Hepatocyte (in vitro differentiated cells): ENCODE results near the gene MAPK14. TPM values are rescaled to one million over a fixed set of nuclear protein-coding genes. Genes with fewer than 3 reads are reported as not detected.

ENCODE experiments used
- DNase-seq: peaks from one replicate; pipeline ENCODE4 v3.0.0-alpha.2; 2016; ENCODE audit warnings: low spot score
- H2AFZ ChIP-seq: fragments of 200-600 bp; sonication (generic); 2 replicates; pipeline ENCODE4 v1.6.0; 2016; ENCODE audit warnings: antibody characterized with exemption, mild to moderate bottlenecking
- H3K27ac ChIP-seq: fragments of 200-600 bp; sonication (generic); 2 replicates; pipeline ENCODE4 v1.5.1; 2016; ENCODE audit warnings: mild to moderate bottlenecking
- H3K27me3 ChIP-seq: fragments of 200-600 bp; sonication (generic); 2 replicates; pipeline ENCODE4 v1.6.1; 2016
- H3K36me3 ChIP-seq: fragments of 200-600 bp; sonication (generic); replicated peaks from 2 replicates; pipeline ENCODE4 v1.5.1; 2016; ENCODE audit warnings: low read depth; ENCODE audit not compliant: insufficient read depth
- H3K4me1 ChIP-seq: fragments of 200-600 bp; sonication (generic); 2 replicates; pipeline ENCODE4 v1.5.1; 2016; ENCODE audit warnings: mild to moderate bottlenecking, moderate library complexity; ENCODE audit not compliant: insufficient read depth
- H3K4me2 ChIP-seq: fragments of 200-600 bp; sonication (generic); 2 replicates; pipeline ENCODE4 v1.6.0; 2016
- H3K4me3 ChIP-seq: fragments of 200-600 bp; sonication (generic); 2 replicates; pipeline ENCODE4 v1.5.1; 2016; ENCODE audit warnings: mild to moderate bottlenecking
- H3K79me2 ChIP-seq: fragments of 200-600 bp; sonication (generic); 2 replicates; pipeline ENCODE4 v1.6.0; 2017; ENCODE audit warnings: mild to moderate bottlenecking
- H3K9me2 ChIP-seq: fragments of 200-600 bp; sonication (generic); replicated peaks from 2 replicates; pipeline ENCODE4 v1.6.0; 2017; ENCODE audit warnings: mild to moderate bottlenecking; ENCODE audit not compliant: insufficient read depth
- H3K9me3 ChIP-seq: fragments of 200-600 bp; sonication (generic); 2 replicates; pipeline ENCODE4 v1.5.1; 2016; ENCODE audit warnings: low read depth, mild to moderate bottlenecking
- H4K20me1 ChIP-seq: fragments of 200-600 bp; sonication (generic); 2 replicates; pipeline ENCODE4 v1.6.0; 2016; ENCODE audit warnings: mild to moderate bottlenecking; ENCODE audit not compliant: insufficient read depth, poor library complexity, severe bottlenecking
- CTCF ChIP-seq: fragments of 200-600 bp; sonication (generic); IDR thresholded peaks from 2 replicates; pipeline ENCODE4 v1.5.1; 2016; ENCODE audit warnings: antibody characterized with exemption, mild to moderate bottlenecking; ENCODE audit not compliant: poor library complexity
- EZH2 ChIP-seq: fragments of 200-600 bp; sonication (generic); IDR thresholded peaks from 2 replicates; pipeline ENCODE4 v1.6.1; 2016; ENCODE audit warnings: antibody characterized with exemption, mild to moderate bottlenecking, borderline replicate concordance
- EZH2phosphoT487 ChIP-seq: fragments of 200-600 bp; sonication (generic); IDR thresholded peaks from one replicate; pipeline ENCODE4 v1.6.1; 2018; ENCODE audit warnings: antibody characterized with exemption, mild to moderate bottlenecking, low read depth, moderate library complexity; ENCODE audit not compliant: unreplicated experiment, severe bottlenecking
- WGBS: methylation state at CpG from one replicate; pipeline ENCODE4 v1.1.6; 2016; ENCODE audit warnings: low lambda C conversion rate; ENCODE audit errors: missing lambda C conversion rate; 5-methylcytosine and 5-hydroxymethylcytosine counted together
- polyA plus RNA-seq: library from polyadenylated mRNA; unstranded; fragments of >200 nt; fragmentation: Nextera tagmentation; extraction: Ambion mirVana; gene quantifications from 2 replicates; pipeline ENCODE4 v1.2.1, GENCODE V29; 2016
- total RNA-seq: library from RNA; depleted of rRNA; stranded (reverse); fragments of >200 nt; gene quantifications from 2 replicates; pipeline ENCODE4 v1.2.3, GENCODE V29; 2014

MAPK14 gene
- total and polyA plus RNA-seq, 2 experiments from 2014 or later = 46.8 to 86.5 TPM

GRCh38 chr6:36133912-36134311 is 106.3 kb downstream of the MAPK14 start:
- TF ChIP-seq EZH2 = no peak
- no peak for TF ChIP-seq EZH2phosphoT487
- no peak for TF ChIP-seq CTCF
- WGBS = 91% methylated on average over 4 of the region's 4 CpGs
- DNase-seq = no peak
- no peak overlapping the region for H3K4me3 ChIP-seq
- peaks cover 15% of the 10 kb centered on the region for H3K79me2 ChIP-seq
- no peaks in the 10 kb centered on the region for H3K9me3 ChIP-seq
- no peak overlapping the region for H2AFZ ChIP-seq
- H4K20me1 ChIP-seq = no peaks in the 10 kb centered on the region
- no peaks in the 10 kb centered on the region for H3K36me3 ChIP-seq
- H3K4me1 ChIP-seq = peaks cover 29% of the 10 kb centered on the region
- H3K9me2 ChIP-seq = no peaks in the 10 kb centered on the region
- H3K4me2 ChIP-seq = no peak overlapping the region
- no peaks in the 10 kb centered on the region for H3K27me3 ChIP-seq
- H3K27ac ChIP-seq = no peak overlapping the region

GRCh38 chr6:36135053-36135731 is 107.6 kb downstream of the MAPK14 start:
- Histone ChIP-seq H3K9me2 (no peaks in the 10 kb centered on the region), H3K4me2 (no peak overlapping the region), H3K4me1 (peaks cover 29% of the 10 kb centered on the region), H3K36me3 (no peaks in the 10 kb centered on the region), H3K4me3 (no peak overlapping the region), H3K9me3 (no peaks in the 10 kb centered on the region), H3K79me2 (peaks cover 15% of the 10 kb centered on the region), H3K27me3 (no peaks in the 10 kb centered on the region), H2AFZ (no peak overlapping the region), H4K20me1 (no peaks in the 10 kb centered on the region), H3K27ac (no peak overlapping the region)
- no peak for DNase-seq
- 94% methylated on average over 13 of the region's 13 CpGs for WGBS
- TF ChIP-seq CTCF = no peak

- 89% methylated on average over 2 of the region's 2 CpGs for WGBS
- no peaks in the 10 kb centered on the region for H3K9me2 ChIP-seq
- H3K36me3 ChIP-seq = no peaks in the 10 kb centered on the region
Measured at GRCh38 chr6:36136034-36136433, 108.4 kb downstream of the MAPK14 start.

More at GRCh38 chr6:36136034-36136433, 108.4 kb downstream of the MAPK14 start:
- peaks cover 15% of the 10 kb centered on the region for H3K79me2 ChIP-seq
- H3K4me2 ChIP-seq = no peak overlapping the region
- no peak overlapping the region for H3K27ac ChIP-seq
- H2AFZ ChIP-seq = no peak overlapping the region
- H3K4me1 ChIP-seq = peaks cover 23% of the 10 kb centered on the region
- no peaks in the 10 kb centered on the region for H3K27me3 ChIP-seq
- no peak for TF ChIP-seq EZH2phosphoT487
- no peak for TF ChIP-seq CTCF
- no peak for TF ChIP-seq EZH2
- no peaks in the 10 kb centered on the region for H3K9me3 ChIP-seq
- H4K20me1 ChIP-seq = no peaks in the 10 kb centered on the region
- H3K4me3 ChIP-seq = no peak overlapping the region
- no peak for DNase-seq
